ENCODE measurements around the gene RASGEF1C.

RASGEF1C gene

DNA sequence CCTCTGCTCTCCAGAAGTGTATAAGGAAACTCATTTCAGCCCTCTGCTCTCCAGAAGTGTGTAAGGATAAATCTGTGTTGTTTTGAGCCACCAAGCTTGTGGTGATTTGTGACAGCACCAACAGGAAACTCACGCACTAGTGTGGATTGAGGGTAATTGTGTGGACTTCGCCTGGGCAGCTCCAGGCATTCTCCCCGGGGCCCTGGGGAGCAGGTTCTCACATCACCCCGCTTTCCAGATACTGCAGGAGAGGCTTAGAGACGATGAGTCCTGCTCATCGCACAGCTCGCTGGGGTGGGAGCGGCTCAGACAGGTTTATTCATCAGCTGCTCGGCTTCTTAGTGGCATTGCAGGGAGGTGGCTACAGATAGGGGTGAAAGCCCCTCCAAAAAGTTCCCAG lies 99.1 kb downstream of the RASGEF1C start:
- TF ChIP-seq, protein P1, sequence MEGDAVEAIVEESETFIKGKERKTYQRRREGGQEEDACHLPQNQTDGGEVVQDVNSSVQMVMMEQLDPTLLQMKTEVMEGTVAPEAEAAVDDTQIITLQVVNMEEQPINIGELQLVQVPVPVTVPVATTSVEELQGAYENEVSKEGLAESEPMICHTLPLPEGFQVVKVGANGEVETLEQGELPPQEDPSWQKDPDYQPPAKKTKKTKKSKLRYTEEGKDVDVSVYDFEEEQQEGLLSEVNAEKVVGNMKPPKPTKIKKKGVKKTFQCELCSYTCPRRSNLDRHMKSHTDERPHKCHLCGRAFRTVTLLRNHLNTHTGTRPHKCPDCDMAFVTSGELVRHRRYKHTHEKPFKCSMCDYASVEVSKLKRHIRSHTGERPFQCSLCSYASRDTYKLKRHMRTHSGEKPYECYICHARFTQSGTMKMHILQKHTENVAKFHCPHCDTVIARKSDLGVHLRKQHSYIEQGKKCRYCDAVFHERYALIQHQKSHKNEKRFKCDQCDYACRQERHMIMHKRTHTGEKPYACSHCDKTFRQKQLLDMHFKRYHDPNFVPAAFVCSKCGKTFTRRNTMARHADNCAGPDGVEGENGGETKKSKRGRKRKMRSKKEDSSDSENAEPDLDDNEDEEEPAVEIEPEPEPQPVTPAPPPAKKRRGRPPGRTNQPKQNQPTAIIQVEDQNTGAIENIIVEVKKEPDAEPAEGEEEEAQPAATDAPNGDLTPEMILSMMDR (IDR thresholded peaks at IDR 0.05; ENCODE audit: low read depth, low read length), result no peak
- H3K4me3 ChIP-seq (ENCODE audit: low read depth, low read length), result no peak overlapping the region

DNA sequence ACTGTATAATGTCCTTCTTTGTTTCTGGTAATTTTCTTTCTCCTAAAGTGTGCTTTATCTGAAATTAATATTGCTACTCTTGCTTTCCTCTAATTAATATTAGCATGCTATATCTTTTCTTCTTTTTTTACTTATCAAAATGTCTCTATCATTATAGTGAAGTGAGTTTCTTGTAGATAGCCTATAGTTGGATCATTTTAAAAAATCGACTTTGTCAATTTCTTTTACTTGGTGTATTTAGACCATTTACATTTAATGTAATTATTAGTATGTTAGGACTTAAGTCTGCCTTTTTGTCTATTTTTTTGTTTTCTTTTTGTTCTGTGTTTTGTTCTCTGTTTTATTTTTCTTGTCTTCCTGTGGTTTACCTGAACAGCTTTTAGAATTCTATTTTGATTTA lies 102.0 kb downstream of the RASGEF1C start:
- TF ChIP-seq, protein P1 (IDR thresholded peaks at IDR 0.05; ENCODE audit: low read depth, low read length), result no peak
- H3K4me3 ChIP-seq (ENCODE audit: low read depth, low read length), result no peak overlapping the region

- H3K4me3 ChIP-seq (ENCODE audit: low read depth, low read length), result no peak overlapping the region
- TF ChIP-seq, protein P1 (IDR thresholded peaks at IDR 0.05; ENCODE audit: low read depth, low read length), result no peak
These were observed 103.1 kb downstream of the RASGEF1C start for GRCh38 chr5:180105827-180106312.

DNA sequence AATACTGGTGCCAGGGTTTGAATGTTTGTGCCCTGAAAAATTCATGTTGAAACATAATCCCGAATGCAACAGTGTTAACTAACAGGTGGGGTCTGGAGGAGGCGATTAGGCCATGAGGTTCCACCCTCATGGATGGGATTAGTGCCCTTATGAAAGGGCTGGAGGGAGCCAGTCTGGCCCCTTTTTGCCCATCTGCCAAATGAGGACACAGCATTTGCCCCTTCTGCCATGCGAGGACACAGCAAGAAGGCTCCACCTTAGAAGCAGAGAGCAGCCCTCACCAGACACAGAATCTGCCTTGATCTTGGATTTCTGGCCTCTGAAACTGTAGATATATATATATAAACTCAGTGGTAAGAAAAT lies 104.9 kb downstream of the RASGEF1C start:
- no peak overlapping the region for H3K4me3 ChIP-seq (ENCODE audit: low read depth, low read length)
- TF ChIP-seq, protein P1 (IDR thresholded peaks at IDR 0.05; ENCODE audit: low read depth, low read length), result no peak

- no peak overlapping the region for H3K4me3 ChIP-seq (ENCODE audit: low read depth, low read length)
- TF ChIP-seq, protein P1 (IDR thresholded peaks at IDR 0.05; ENCODE audit: low read depth, low read length), result no peak
These were observed 105.4 kb downstream of the RASGEF1C start for GRCh38 chr5:180103487-180104167.

DNA sequence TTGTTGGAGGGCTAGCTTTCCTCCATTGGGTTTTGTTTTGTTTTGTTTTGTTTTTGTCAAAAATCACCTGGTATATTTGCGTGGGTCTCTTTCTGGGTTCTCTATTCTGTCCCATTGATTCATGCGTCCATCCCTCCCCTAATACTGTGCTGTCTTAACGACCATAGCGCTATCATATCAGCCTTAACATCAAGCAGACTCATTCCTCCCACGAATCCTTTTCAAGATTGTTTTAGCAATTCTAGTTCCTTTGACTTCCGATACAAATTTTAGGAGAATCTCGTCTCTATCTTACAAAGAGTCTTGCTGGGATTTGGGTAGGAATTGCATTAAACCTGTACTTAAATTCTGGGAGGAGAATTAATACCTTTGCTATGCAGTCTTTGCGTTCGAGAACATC lies 106.4 kb downstream of the RASGEF1C start:
- H3K4me3 ChIP-seq (ENCODE audit: low read depth, low read length), result no peak overlapping the region
- TF ChIP-seq, protein P1 (IDR thresholded peaks at IDR 0.05; ENCODE audit: low read depth, low read length), result no peak

GRCh38 chr5:180101451-180102105 lies 107.4 kb downstream of the RASGEF1C start:
- no peak overlapping the region for H3K4me3 ChIP-seq (ENCODE audit: low read depth, low read length)

More at GRCh38 chr5:180101451-180102105, 107.4 kb downstream of the RASGEF1C start:
- TF ChIP-seq, protein P1 (IDR thresholded peaks at IDR 0.05; ENCODE audit: low read depth, low read length), result no peak
